Upper lobe of right lung (tissue), 1 donor: ENCODE results near the gene MME. TPM values are rescaled to one million over a fixed set of nuclear protein-coding genes. Genes with fewer than 3 reads are reported as not detected.

Experiments used
- ATAC-seq: fragments of 200-7000 bp; cut with Tn5 transposase; one replicate; pipeline ENCODE4 v1.9.1; 2020; ENCODE audit warnings: mild to moderate bottlenecking, moderate library complexity
- DNase-seq: peaks from one replicate; pipeline ENCODE4 v3.0.0-alpha.2; 2020
- H3K27ac ChIP-seq: fragments of 200-600 bp; one replicate; pipeline ENCODE4 v1.8.0; 2022
- H3K27me3 ChIP-seq: fragments of 200-600 bp; one replicate; pipeline ENCODE4 v1.8.0; 2022; ENCODE audit warnings: mild to moderate bottlenecking
- H3K36me3 ChIP-seq: fragments of 200-600 bp; one replicate; pipeline ENCODE4 v1.8.0; 2022
- H3K4me1 ChIP-seq: fragments of 200-600 bp; one replicate; pipeline ENCODE4 v1.8.0; 2022
- H3K4me3 ChIP-seq: fragments of 200-600 bp; one replicate; pipeline ENCODE4 v1.8.0; 2022; ENCODE audit warnings: mild to moderate bottlenecking
- H3K9me3 ChIP-seq: fragments of 200-600 bp; one replicate; pipeline ENCODE4 v1.8.0; 2022
- CTCF ChIP-seq: fragments of 200-600 bp; IDR thresholded peaks from one replicate; pipeline ENCODE4 v1.8.0; 2022; ENCODE audit warnings: antibody characterized with exemption
- intact Hi-C: fragments of 100-400 bp; cut with DNase I; formaldehyde crosslinking; loops from one replicate; pipeline ENCODE4 v1.11.0; 2022
- long read RNA-seq: library from polyadenylated mRNA; unstranded; transcript quantifications from one replicate; pipeline ENCODE4 v2.0.0, GENCODE V29; 2021
- total RNA-seq: library from RNA; stranded (reverse); fragmentation: NEBNext Ultra II Directional; extraction: Animal tissue kit (Norgen Biotek cat#: 25700); gene quantifications from one replicate; pipeline ENCODE4 v1.2.1, GENCODE V29; 2021
- donor health status: DM: no; HTN: yes; CAD: no; lungs with severe emphysema.

The MME gene
- total RNA-seq, result 79.1 TPM
- long read RNA-seq, full-length matches to known transcripts, result 17 of 54 reads
- long read RNA-seq, partial matches to known transcripts, result 6 of 54 reads
- long read RNA-seq, other reads (novel, unspliced or antisense), result 31 of 54 reads

DNA sequence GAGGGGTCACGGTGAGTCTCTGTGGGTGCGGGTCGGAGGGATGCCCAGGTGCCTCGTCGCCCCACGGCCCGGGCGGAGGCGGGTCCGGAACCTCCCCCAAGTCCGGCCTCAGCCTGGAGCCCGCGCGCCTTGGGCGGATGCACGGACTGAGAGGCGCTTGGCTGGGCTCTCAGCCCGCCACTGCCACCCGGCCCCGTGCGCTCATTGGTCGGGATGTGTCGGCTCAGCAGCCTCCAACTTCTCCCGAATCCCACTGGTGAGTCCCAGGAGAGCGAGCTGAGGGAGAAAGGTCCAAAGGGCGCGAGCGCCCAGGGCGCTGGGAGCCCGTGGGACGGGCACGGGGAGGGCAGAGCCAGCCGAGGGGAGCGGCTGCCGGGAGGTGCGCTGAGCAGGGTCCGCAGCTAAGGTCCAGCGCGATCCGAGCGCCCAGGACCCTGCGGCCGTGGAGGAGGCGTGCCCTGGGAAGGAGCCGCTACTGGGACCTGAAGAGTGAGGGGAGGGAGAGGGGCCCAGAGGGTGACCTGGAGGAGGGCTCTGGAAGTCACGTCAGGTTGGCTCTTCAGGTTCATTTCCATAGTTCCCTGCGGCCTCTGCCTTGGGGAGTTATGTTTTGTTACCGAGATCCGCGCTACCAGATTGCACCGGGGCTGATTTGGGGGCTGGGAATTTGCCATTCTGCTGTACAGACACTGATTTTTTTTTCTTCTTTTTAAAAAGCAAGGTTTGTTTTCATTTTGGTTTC lies at the start of gene MME:
Gene MME (plus strand): TSS at position 574 of the 742 bp plus-strand sequence. CDS start 3,849 bp downstream, outside the sequence.
- Histone ChIP-seq H3K4me1 (no peaks in the 10 kb centered on the region), H3K9me3 (no peaks in the 10 kb centered on the region), H3K27ac (peak within 1 kb of the TSS; percentile 63), H3K36me3 (no peaks in the 10 kb centered on the region), H3K27me3 (peaks cover 17% of the 10 kb centered on the region), H3K4me3 (peak within 1 kb of the TSS; percentile 59)
- ATAC-seq (peak; percentile 91), DNase-seq (peak; percentile 77)
- intact Hi-C loops, result no loop called here
- no peak for TF ChIP-seq CTCF

DNA sequence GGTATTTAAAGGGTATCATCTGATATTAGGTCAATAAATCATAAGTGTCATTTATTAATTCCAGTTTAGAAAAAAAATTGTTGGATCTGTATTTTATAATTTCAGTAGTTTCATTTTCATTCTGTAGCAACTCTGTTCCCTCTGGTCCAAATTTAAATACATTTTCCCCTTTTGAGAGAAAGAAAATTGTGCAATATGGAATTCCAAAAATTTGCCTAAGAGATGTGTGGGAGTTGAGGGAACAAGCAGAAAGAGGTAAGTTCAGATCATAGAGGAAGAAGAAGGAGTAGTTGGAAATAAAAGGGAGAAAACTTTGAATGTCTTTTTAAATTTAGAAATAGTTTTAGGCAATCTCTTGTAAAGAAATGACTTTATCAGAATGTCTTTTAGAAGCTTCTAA lies 48.9 kb upstream of the MME start:
- no peak for DNase-seq

GRCh38 chr3:155032918-155033317 lies 47.2 kb upstream of the MME start:
- DNase-seq (no peak), ATAC-seq (peak; percentile 50)
- no peaks in the 10 kb centered on the region for H3K27me3 ChIP-seq
- H3K9me3 ChIP-seq, result no peaks in the 10 kb centered on the region
- H3K4me3 ChIP-seq, result no peak overlapping the region
- intact Hi-C loops, result no loop called here
- H3K36me3 ChIP-seq, result no peaks in the 10 kb centered on the region
- peaks cover 8% of the 10 kb centered on the region for H3K4me1 ChIP-seq
- TF ChIP-seq CTCF, result no peak
- H3K27ac ChIP-seq, result no peak overlapping the region

More for the DNA sequence above, 48.9 kb upstream of the MME start:
- Histone ChIP-seq H3K4me3 (no peak overlapping the region), H3K27me3 (no peaks in the 10 kb centered on the region), H3K27ac (peak overlapping the region; percentile 24), H3K4me1 (peaks cover 14% of the 10 kb centered on the region), H3K9me3 (no peaks in the 10 kb centered on the region), H3K36me3 (no peaks in the 10 kb centered on the region)
- no peak for ATAC-seq
- intact Hi-C loops, result no loop called here
- no peak for TF ChIP-seq CTCF

DNA sequence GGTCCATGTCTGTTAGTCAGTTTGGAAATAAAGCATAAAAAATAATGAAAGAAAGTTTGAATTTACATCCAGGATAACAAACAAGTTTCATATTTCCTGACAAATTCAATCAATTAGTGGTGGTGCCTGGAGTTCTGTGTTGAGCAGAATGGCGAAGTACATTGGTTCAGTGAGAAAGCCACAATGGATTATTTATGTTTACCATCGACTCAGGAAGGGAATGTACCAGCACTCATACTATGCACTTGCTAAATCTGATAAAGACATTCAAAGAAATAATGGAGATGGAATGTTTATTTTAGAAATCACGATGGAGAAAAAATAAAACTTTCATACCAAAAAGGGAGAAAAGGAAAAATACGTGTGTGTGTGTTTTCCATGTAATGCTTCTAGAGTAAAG lies 45.3 kb upstream of the MME start:
- no peaks in the 10 kb centered on the region for H3K9me3 ChIP-seq
- ATAC-seq (no peak), DNase-seq (no peak)
- H3K27me3 ChIP-seq, result no peaks in the 10 kb centered on the region
- no peak overlapping the region for H3K27ac ChIP-seq
- no peak for TF ChIP-seq CTCF
- no peak overlapping the region for H3K4me3 ChIP-seq
- H3K36me3 ChIP-seq, result no peaks in the 10 kb centered on the region
- peaks cover 8% of the 10 kb centered on the region for H3K4me1 ChIP-seq
- intact Hi-C loops, result no loop called here

DNA sequence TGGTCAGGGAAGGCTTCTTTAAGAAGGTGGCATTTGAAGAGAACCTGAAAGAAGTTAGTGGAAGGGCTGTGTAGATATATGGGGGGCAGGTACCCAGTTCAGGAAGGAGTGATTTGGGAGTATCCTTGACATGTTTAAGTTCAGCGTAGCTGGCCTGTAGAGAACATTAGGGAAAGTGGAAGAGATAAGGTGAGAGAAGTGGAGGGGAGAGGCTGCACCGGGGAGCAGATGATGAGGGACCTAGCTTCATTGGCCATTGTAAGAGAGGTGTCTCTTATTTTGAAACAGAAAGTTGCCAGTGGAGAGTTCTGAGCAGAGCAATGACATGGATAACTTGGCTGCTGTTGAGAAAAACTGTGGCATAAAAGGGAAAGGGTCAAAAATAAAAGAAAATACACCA lies 44.6 kb upstream of the MME start:
- TF ChIP-seq CTCF, result no peak
- Histone ChIP-seq H3K4me3 (no peak overlapping the region), H3K27me3 (no peaks in the 10 kb centered on the region), H3K9me3 (no peaks in the 10 kb centered on the region), H3K36me3 (no peaks in the 10 kb centered on the region), H3K27ac (no peak overlapping the region), H3K4me1 (peaks cover 7% of the 10 kb centered on the region)
- ATAC-seq (no peak), DNase-seq (no peak)
- intact Hi-C loops, result no loop called here
